Dedifferentiated amniotic fluid mesenchymal stem cell (primary cell): Measurements from ENCODE around the gene GMPPA.

Source experiments
- DNase-seq: peaks from one replicate; pipeline ENCODE4 v3.0.0-alpha.2; 2016; ENCODE audit errors: extremely low spot score

GMPPA gene

DNA sequence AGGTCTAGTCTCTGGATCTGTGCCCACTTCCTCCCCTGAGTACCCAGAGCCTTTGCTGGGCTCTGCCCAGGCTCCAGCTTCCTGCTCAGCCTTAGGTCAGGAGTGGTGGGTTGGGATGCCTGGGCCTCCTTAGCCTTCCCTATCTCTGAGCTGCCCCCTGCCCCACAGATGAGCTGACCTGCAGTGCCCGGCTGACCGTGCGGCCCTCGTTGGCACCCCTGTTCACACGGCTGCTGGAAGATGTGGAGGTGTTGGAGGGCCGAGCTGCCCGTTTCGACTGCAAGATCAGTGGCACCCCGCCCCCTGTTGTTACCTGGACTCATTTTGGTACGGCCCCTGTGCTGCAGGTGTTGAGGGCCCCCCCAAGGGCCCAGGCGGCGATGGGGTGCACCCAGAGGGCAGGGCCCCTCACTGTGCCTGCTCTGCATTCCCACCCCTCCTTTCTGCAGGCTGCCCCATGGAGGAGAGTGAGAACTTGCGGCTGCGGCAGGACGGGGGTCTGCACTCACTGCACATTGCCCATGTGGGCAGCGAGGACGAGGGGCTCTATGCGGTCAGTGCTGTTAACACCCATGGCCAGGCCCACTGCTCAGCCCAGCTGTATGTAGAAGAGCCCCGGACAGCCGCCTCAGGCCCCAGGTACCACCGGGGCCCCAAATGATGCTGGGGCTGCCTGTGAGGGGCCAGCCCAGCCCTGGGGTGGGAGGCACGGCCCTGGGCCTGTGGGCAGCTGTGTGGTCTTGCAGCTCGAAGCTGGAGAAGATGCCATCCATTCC is 30.1 kb upstream of the GMPPA start:
- DNase-seq = no peak

DNA sequence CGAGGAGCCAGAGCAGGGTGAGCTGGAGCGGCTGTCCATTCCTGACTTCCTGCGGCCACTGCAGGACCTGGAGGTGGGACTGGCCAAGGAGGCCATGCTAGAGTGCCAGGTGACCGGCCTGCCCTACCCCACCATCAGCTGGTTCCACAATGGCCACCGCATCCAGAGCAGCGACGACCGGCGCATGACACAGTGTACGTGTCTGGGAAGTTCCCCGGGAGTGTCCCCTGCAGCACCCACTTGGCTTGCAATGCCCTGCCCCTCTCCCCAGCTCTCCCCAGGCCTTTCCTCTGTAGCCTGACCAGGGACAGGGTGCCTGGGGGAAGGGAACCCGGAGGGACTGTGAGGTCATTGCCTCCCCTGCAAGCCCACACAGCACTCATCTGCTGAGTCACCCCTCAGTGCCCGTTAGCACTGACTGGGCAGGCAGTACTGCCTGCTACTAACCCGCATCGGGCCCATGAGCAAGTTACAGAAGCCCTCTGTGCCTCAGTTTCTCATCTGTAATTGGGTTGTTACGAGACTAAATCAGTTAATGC is 29.4 kb upstream of the GMPPA start:
- no peak for DNase-seq

- no peak for DNase-seq
Observed at GRCh38 chr2:219470429-219470828, 28.3 kb upstream of the GMPPA start.

DNA sequence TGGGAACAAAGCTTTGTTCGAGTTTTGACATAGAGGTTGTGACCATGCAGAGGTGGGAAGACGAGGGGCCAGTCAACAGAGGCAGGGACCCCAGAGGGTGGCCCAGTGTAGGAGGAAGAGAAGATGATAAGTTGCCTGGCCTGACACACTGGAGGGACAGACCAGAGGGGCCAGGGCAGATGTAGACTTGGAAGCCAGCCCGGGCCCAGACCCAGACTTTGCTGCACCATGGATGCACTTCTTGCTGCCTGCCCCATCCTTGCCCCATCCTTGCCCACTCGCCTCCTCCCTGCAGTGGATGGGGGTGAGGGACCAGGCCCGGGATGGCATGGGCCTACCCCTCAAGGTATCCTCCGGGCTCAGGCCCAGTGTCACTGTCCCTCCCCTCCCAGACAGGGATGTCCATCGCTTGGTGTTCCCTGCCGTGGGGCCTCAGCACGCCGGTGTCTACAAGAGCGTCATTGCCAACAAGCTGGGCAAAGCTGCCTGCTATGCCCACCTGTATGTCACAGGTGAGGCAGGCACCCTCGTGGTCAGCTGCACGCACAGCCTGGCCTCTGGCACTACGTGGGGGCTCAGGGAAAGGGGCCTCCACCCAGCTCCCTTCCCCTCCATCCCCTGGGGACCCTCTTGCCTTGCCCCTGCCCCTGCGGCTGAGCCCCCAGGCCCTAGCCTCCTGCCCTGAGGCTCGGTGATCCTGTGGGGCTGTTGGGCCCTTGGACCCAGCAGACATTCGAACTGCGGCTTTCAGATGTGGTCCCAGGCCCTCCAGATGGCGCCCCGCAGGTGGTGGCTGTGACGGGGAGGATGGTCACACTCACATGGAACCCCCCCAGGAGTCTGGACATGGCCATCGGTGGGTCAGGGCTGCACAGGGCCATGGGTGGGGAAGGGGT is 27.0 kb upstream of the GMPPA start:
- no peak for DNase-seq

- DNase-seq = no peak
Observed at GRCh38 chr2:219472629-219473187, 26.0 kb upstream of the GMPPA start.

- no peak for DNase-seq
Observed at GRCh38 chr2:219473511-219473910, 25.2 kb upstream of the GMPPA start.

GRCh38 chr2:219474285-219475060 is 24.2 kb upstream of the GMPPA start:
- no peak for DNase-seq

GRCh38 chr2:219475278-219475677 is 23.4 kb upstream of the GMPPA start:
- DNase-seq = no peak

DNA sequence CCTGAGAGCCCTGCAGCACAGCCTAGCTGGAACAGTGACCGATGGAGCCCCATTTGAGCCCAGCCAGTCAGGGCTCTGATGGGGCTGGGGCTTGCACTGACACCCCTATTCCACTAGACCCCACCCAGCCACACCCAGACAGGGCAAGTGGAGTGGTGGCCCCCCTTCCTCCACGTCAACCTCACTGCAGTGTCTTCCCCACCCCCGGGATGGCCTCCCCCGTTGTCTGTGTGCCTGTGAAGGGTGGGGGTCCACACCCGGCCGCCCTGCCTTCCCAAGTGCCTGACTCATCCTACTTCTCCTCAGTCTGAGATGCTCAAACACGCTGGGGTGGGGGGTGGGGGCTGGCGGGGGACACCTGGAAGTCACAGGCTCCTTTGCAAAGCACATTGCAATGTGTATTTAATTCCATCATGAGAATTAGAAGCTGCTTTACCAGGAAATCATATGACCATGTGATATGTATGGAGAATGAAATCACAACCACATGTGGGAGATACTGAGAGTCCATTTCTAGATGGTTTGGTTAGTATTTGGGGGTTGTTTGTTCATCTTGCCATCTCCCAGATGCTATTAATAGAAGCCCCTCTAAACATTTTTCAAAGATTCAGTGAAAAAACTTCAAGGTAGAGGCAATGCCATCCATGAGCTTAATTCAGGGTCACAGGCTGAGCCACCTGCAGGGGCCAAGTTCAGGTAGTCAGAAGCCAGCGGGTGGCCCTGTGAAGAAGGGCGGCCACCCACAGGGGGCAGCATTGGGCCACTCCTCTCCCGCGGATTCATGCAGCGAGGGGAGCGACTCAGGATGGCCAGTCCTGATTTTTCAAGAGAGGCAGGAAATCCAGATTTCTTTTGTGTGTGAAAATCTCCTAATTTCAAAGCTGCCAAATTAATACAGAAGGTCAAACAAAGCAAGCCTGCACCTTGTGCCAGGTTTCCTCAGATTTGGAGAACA is 22.7 kb upstream of the GMPPA start:
- DNase-seq = no peak

- DNase-seq = no peak
Observed at GRCh38 chr2:219476652-219477151, 22.0 kb upstream of the GMPPA start.

DNA sequence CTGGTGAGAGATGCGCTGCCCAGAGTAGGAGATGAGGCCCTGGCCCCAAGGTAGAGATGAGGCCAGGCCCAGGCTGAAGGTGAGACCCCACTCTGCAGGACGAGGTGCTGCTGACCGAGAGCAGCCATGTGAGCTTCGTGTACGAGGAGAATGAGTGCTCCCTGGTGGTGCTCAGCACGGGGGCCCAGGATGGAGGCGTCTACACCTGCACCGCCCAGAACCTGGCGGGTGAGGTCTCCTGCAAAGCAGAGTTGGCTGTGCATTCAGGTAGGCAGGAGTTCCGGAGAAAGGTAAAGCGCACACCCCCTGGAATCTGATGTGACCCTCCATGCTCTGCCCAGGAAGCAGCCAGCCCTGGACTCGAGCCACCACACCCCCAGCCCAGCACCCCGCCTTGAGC is 21.5 kb upstream of the GMPPA start:
- no peak for DNase-seq

GRCh38 chr2:219477815-219478214 is 20.9 kb upstream of the GMPPA start:
- no peak for DNase-seq

- DNase-seq = no peak
Observed at GRCh38 chr2:219478916-219479315, 19.8 kb upstream of the GMPPA start.

GRCh38 chr2:219480004-219480403 is 18.7 kb upstream of the GMPPA start:
- no peak for DNase-seq

DNA sequence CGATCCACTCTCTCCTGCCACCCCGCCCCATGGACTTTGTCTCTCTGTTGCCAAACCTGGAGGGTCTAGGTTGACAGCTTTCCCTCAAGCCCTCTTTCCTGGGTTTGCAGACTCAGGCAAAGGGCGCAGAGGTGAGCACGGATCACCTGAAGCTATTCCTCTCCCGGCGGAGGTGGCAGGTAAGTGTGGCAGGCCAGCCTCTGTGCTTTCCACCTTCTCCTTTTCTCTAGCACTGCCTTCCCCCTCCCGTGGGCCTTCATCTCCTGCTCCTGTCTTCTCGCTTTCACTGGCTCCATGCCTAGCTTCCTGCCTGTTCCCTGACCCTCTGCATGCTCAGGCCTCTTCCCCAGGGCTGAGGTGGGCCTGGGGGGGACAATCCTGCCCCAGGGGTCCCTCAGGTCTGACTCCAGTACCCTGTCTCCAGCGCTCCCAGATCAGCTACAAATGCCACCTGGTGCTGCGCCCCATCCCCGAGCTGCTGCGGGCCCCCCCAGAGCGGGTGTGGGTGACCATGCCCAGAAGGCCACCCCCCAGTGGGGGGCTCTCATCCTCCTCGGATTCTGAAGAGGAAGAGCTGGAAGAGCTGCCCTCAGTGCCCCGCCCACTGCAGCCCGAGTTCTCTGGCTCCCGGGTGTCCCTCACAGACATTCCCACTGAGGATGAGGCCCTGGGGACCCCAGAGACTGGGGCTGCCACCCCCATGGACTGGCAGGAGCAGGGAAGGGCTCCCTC is 15.9 kb upstream of the GMPPA start:
- DNase-seq = no peak

- no peak for DNase-seq
Observed at GRCh38 chr2:219483451-219484342, 15.0 kb upstream of the GMPPA start.

DNA sequence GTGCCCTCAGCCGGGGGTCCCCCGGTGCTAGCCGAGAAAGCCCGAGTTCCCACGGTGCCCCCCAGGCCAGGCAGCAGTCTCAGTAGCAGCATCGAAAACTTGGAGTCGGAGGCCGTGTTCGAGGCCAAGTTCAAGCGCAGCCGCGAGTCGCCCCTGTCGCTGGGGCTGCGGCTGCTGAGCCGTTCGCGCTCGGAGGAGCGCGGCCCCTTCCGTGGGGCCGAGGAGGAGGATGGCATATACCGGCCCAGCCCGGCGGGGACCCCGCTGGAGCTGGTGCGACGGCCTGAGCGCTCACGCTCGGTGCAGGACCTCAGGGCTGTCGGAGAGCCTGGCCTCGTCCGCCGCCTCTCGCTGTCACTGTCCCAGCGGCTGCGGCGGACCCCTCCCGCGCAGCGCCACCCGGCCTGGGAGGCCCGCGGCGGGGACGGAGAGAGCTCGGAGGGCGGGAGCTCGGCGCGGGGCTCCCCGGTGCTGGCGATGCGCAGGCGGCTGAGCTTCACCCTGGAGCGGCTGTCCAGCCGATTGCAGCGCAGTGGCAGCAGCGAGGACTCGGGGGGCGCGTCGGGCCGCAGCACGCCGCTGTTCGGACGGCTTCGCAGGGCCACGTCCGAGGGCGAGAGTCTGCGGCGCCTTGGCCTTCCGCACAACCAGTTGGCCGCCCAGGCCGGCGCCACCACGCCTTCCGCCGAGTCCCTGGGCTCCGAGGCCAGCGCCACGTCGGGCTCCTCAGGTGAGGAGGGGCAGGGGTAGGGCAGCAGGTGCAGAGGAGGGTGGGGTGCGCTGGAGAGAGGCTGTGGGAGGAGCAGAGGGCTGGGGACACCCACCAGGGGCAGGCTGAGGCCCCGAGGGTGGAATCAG is 14.1 kb upstream of the GMPPA start:
- no peak for DNase-seq

- DNase-seq = no peak
Observed at GRCh38 chr2:219485201-219485580, 13.5 kb upstream of the GMPPA start.
